ENCODE measurements around the gene PPL. TPM values are rescaled to one million over a fixed set of nuclear protein-coding genes. Genes with fewer than 3 reads are reported as not detected.

PPL gene
- total and polyA plus RNA-seq, 2 of the 13 experiments (the other 11 are each of a cell fraction or from before 2014, with no cell fraction given) = 5.7 to 6.6 TPM

- no peak; the same call in 1 of the 2 replicates for TF ChIP-seq ZNF784 (CRISPR knock-in tag; IDR thresholded peaks at IDR 0.05; ENCODE audit: borderline replicate concordance)
- TF ChIP-seq ZNF331 (CRISPR knock-in tag; IDR thresholded peaks at IDR 0.05) = 0 out of 2 replicates have a peak, but pooled peaks have one; percentile 1
- no peak for TF ChIP-seq ZNF572 (CRISPR knock-in tag; IDR thresholded peaks at IDR 0.05)
- TF ChIP-seq RXRA (CRISPR knock-in tag; IDR thresholded peaks at IDR 0.05) = peak; percentile 40; the same call in 1 of the 2 replicates
- TF ChIP-seq ZNF235 (CRISPR knock-in tag; IDR thresholded peaks at IDR 0.05; ENCODE audit: borderline replicate concordance) = peak; percentile 80; the same call in 1 of the 2 replicates
- TF ChIP-seq ZNF672 (CRISPR knock-in tag; IDR thresholded peaks at IDR 0.05) = no peak
- no peak for TF ChIP-seq HDAC6 (IDR thresholded peaks at IDR 0.05; ENCODE audit: low read depth, low read length)
- TF ChIP-seq ZNF510 (CRISPR knock-in tag; IDR thresholded peaks at IDR 0.05; ENCODE audit: low read depth) = no peak
- peak; percentile 87 for TF ChIP-seq MNT (IDR thresholded peaks at IDR 0.05)
- TF ChIP-seq ZNF280B (CRISPR knock-in tag; IDR thresholded peaks at IDR 0.05; ENCODE audit: borderline replicate concordance) = peak; percentile 53; the same call in 1 of the 2 replicates
- no peak for TF ChIP-seq SIX1 (CRISPR knock-in tag; IDR thresholded peaks at IDR 0.05; ENCODE audit: borderline replicate concordance)
- no peak for TF ChIP-seq NBN (conservative IDR thresholded peaks at IDR 0.05)
- TF ChIP-seq ATF1 (CRISPR knock-in tag; IDR thresholded peaks at IDR 0.05) = no peak
- TF ChIP-seq ZSCAN5A (CRISPR knock-in tag; IDR thresholded peaks at IDR 0.05; ENCODE audit: borderline replicate concordance) = 0 out of 2 replicates have a peak, but pooled peaks have one; percentile 2
- TF ChIP-seq MXD4 (CRISPR knock-in tag; IDR thresholded peaks at IDR 0.05) = peak; percentile 27; the same call in 1 of the 2 replicates
- no peak for TF ChIP-seq RNF2 (conservative IDR thresholded peaks at IDR 0.05; ENCODE audit: low read depth)
- TF ChIP-seq HINFP (CRISPR knock-in tag; IDR thresholded peaks at IDR 0.05; ENCODE audit: low read depth) = no peak
- TF ChIP-seq PHF5A (CRISPR knock-in tag; IDR thresholded peaks at IDR 0.05; ENCODE audit: low read depth, unreplicated experiment) = no peak
- peak; percentile 42; the same call in 1 of the 2 replicates for TF ChIP-seq KDM5B (CRISPR knock-in tag; IDR thresholded peaks at IDR 0.05; ENCODE audit: borderline replicate concordance)
- TF ChIP-seq HMGA1 (CRISPR knock-in tag; conservative IDR thresholded peaks at IDR 0.05) = no peak
- TF ChIP-seq NRL (CRISPR knock-in tag; IDR thresholded peaks at IDR 0.05; ENCODE audit: borderline replicate concordance) = no peak
- TF ChIP-seq SCMH1 (CRISPR knock-in tag; IDR thresholded peaks at IDR 0.05; ENCODE audit: borderline replicate concordance) = no peak
- no peak for TF ChIP-seq ZNF33A (CRISPR knock-in tag; IDR thresholded peaks at IDR 0.05; ENCODE audit: borderline replicate concordance)
Observed at GRCh38 chr16:4846901-4847773, 89.8 kb downstream of the PPL start, which contains the start of the genes GLYR1 and UBN1 (continued).

Measured in HepG2 (cell line).